H1 (cell line): ENCODE measurements around the gene ARHGEF40. TPM values are rescaled to one million over a fixed set of nuclear protein-coding genes. Genes with fewer than 3 reads are reported as not detected.

Experiments used
- CHD1 ChIP-seq: IDR thresholded peaks from 2 replicates; pipeline ENCODE4 v1.6.1; 2012; ENCODE audit warnings: low read depth, low read length, improper control_type of control experiment
- CREB1 ChIP-seq: IDR thresholded peaks from 2 replicates; pipeline ENCODE4 v1.6.1; 2012; ENCODE audit warnings: inconsistent platforms
- EZH2 ChIP-seq: fragments of 200-600 bp; sonication (generic); IDR thresholded peaks from 2 replicates; pipeline ENCODE4 v1.7.1; 2012; ENCODE audit warnings: low read depth, mild to moderate bottlenecking, moderate library complexity, low read length, inconsistent platforms; ENCODE audit not compliant: severe bottlenecking
- HDAC6 ChIP-seq: IDR thresholded peaks from one replicate; pipeline ENCODE4 v1.7.1; 2012; ENCODE audit warnings: low read depth, mild to moderate bottlenecking, inconsistent platforms, low read length, moderate library complexity
- JUND ChIP-seq: IDR thresholded peaks from 2 replicates; pipeline ENCODE4 v1.6.1; 2011; ENCODE audit warnings: mild to moderate bottlenecking, improper control_type of control experiment, low read length
- KDM4A ChIP-seq: IDR thresholded peaks from one replicate; pipeline ENCODE4 v1.7.1; 2012; ENCODE audit warnings: low read depth, mild to moderate bottlenecking, moderate library complexity, low read length, inconsistent platforms; ENCODE audit not compliant: severe bottlenecking
- KDM5A ChIP-seq: fragments of 200-600 bp; IDR thresholded peaks from 2 replicates; pipeline ENCODE4 v1.7.1; 2012; ENCODE audit warnings: mild to moderate bottlenecking, low read length, inconsistent platforms, mixed read lengths
- SAP30 ChIP-seq: fragments of 300-600 bp; sonication (generic); IDR thresholded peaks from 2 replicates; pipeline ENCODE4 v1.7.1; 2012; ENCODE audit warnings: low read length, moderate library complexity, mild to moderate bottlenecking, inconsistent platforms; ENCODE audit not compliant: insufficient read depth, insufficient replicate concordance
- TAF1 ChIP-seq: IDR thresholded peaks from 2 replicates; pipeline ENCODE4 v1.6.1; 2011; ENCODE audit warnings: mild to moderate bottlenecking, low read depth, low read length
- polyA plus RNA-seq, 7 experiments: library from polyadenylated mRNA; depleted of rRNA in 3 of 7; stranded (reverse) in 5 of 7; unstranded in 2 of 7; fragments of >200 nt in 5 of 7; fragments of 200-250 nt in 2 of 7; gene quantifications; 1 replicate in 5 of 7; 2 replicates in 1 of 7; 4 replicates in 1 of 7; pipeline versions ENCODE4 v1.2.1 to v1.2.3, GENCODE V29; 2011 to 2013; ENCODE audit warnings: missing spikeins in 2 of 7, mixed read lengths in 2 of 7
- total RNA-seq: library from RNA; stranded (reverse); fragmentation: NEBNext Ultra II Directional; extraction: Animal tissue kit (Norgen Biotek cat#: 25700); gene quantifications from 2 replicates; pipeline ENCODE4 v1.2.1, GENCODE V29; 2021
- TF ChIP-seq, protein P1 (sequence below): fragments of 300-600 bp; sonication (generic); IDR thresholded peaks from 2 replicates; pipeline ENCODE4 v1.7.1; 2012; ENCODE audit warnings: low read length, moderate library complexity, mild to moderate bottlenecking, inconsistent platforms; ENCODE audit not compliant: insufficient replicate concordance

The ARHGEF40 gene
- total and polyA plus RNA-seq, 2 of the 8 experiments (the other 6 are each of a cell fraction or from before 2014, with no cell fraction given) = 53.1 to 101 TPM

DNA sequence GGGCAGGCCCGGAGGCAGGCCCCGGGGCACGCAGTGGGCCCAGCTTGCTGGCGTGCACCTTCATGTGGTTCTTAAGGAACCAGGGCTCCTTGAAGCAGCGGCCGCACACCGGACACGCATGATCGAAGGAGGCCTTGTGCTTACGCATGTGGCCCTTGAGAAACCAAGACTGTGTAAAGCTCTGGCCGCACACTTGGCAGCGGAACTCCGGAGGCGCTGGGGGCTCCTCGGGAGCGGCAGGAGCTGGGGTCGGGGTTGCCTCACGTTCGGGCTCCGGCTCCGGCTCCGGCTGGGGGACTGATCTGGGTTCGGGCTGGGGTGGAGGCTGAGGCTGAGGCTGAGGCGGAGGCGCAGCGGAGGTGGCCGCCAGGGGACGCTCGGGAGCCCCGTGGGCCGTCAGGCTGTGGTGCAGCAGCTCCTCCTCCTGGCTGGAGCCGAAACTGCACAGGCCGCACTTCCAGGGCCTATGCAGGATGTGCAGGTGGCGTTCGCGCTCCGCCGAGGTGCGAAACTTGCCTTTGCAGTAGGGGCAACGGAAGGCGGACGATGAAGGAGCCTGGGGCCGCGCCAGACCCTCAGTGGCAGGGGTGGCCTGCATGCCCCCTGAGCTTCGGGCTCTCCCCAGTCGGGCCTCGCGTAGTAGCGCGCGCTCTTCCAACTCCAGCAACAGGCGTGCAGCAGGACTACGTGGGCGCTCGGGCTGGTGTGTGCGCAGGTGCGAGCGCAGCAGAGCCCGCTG, 22.3 kb downstream of the ARHGEF40 start (continued):
- TF ChIP-seq KDM4A (no peak), EZH2 (no peak), JUND (peak; percentile 73; the same call in 1 of the 2 replicates), HDAC6 (no peak), SAP30 (no peak), CREB1 (peak; percentile 77), CHD1 (no peak), KDM5A (no peak), TAF1 (0 out of 2 replicates have a peak, but pooled peaks have one; percentile 31)
- TF ChIP-seq, protein P1, sequence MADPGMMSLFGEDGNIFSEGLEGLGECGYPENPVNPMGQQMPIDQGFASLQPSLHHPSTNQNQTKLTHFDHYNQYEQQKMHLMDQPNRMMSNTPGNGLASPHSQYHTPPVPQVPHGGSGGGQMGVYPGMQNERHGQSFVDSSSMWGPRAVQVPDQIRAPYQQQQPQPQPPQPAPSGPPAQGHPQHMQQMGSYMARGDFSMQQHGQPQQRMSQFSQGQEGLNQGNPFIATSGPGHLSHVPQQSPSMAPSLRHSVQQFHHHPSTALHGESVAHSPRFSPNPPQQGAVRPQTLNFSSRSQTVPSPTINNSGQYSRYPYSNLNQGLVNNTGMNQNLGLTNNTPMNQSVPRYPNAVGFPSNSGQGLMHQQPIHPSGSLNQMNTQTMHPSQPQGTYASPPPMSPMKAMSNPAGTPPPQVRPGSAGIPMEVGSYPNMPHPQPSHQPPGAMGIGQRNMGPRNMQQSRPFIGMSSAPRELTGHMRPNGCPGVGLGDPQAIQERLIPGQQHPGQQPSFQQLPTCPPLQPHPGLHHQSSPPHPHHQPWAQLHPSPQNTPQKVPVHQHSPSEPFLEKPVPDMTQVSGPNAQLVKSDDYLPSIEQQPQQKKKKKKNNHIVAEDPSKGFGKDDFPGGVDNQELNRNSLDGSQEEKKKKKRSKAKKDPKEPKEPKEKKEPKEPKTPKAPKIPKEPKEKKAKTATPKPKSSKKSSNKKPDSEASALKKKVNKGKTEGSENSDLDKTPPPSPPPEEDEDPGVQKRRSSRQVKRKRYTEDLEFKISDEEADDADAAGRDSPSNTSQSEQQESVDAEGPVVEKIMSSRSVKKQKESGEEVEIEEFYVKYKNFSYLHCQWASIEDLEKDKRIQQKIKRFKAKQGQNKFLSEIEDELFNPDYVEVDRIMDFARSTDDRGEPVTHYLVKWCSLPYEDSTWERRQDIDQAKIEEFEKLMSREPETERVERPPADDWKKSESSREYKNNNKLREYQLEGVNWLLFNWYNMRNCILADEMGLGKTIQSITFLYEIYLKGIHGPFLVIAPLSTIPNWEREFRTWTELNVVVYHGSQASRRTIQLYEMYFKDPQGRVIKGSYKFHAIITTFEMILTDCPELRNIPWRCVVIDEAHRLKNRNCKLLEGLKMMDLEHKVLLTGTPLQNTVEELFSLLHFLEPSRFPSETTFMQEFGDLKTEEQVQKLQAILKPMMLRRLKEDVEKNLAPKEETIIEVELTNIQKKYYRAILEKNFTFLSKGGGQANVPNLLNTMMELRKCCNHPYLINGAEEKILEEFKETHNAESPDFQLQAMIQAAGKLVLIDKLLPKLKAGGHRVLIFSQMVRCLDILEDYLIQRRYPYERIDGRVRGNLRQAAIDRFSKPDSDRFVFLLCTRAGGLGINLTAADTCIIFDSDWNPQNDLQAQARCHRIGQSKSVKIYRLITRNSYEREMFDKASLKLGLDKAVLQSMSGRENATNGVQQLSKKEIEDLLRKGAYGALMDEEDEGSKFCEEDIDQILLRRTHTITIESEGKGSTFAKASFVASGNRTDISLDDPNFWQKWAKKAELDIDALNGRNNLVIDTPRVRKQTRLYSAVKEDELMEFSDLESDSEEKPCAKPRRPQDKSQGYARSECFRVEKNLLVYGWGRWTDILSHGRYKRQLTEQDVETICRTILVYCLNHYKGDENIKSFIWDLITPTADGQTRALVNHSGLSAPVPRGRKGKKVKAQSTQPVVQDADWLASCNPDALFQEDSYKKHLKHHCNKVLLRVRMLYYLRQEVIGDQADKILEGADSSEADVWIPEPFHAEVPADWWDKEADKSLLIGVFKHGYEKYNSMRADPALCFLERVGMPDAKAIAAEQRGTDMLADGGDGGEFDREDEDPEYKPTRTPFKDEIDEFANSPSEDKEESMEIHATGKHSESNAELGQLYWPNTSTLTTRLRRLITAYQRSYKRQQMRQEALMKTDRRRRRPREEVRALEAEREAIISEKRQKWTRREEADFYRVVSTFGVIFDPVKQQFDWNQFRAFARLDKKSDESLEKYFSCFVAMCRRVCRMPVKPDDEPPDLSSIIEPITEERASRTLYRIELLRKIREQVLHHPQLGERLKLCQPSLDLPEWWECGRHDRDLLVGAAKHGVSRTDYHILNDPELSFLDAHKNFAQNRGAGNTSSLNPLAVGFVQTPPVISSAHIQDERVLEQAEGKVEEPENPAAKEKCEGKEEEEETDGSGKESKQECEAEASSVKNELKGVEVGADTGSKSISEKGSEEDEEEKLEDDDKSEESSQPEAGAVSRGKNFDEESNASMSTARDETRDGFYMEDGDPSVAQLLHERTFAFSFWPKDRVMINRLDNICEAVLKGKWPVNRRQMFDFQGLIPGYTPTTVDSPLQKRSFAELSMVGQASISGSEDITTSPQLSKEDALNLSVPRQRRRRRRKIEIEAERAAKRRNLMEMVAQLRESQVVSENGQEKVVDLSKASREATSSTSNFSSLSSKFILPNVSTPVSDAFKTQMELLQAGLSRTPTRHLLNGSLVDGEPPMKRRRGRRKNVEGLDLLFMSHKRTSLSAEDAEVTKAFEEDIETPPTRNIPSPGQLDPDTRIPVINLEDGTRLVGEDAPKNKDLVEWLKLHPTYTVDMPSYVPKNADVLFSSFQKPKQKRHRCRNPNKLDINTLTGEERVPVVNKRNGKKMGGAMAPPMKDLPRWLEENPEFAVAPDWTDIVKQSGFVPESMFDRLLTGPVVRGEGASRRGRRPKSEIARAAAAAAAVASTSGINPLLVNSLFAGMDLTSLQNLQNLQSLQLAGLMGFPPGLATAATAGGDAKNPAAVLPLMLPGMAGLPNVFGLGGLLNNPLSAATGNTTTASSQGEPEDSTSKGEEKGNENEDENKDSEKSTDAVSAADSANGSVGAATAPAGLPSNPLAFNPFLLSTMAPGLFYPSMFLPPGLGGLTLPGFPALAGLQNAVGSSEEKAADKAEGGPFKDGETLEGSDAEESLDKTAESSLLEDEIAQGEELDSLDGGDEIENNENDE = no peak
